EL (cell line): ENCODE results near the gene CDC42BPA.

Experiments used
- DNase-seq: peaks from one replicate; pipeline ENCODE4 v3.0.0-alpha.2; 2016

The CDC42BPA gene

GRCh38 chr1:227333423-227333822, 15.1 kb upstream of the CDC42BPA start:
- DNase-seq, result peak; percentile 73

- no peak for DNase-seq
These were observed 12.2 kb upstream of the CDC42BPA start for GRCh38 chr1:227330279-227331076.

GRCh38 chr1:227328405-227329019, 10.2 kb upstream of the CDC42BPA start:
- DNase-seq, result no peak

- DNase-seq, result no peak
These were observed 6.9 kb upstream of the CDC42BPA start for GRCh38 chr1:227325156-227325555.

- no peak for DNase-seq
These were observed 5.6 kb upstream of the CDC42BPA start for GRCh38 chr1:227323967-227324268.

- no peak for DNase-seq
These were observed 5.1 kb upstream of the CDC42BPA start for GRCh38 chr1:227323171-227323966.

- DNase-seq, result no peak
These were observed 4.1 kb upstream of the CDC42BPA start for GRCh38 chr1:227322376-227322775.

GRCh38 chr1:227321035-227321434, 2.7 kb upstream of the CDC42BPA start:
- no peak for DNase-seq

- DNase-seq, result no peak
These were observed 2.2 kb upstream of the CDC42BPA start for GRCh38 chr1:227320476-227320875.

GRCh38 chr1:227318853-227319607, 738 bp upstream of the CDC42BPA start:
- peak; percentile 63 for DNase-seq

GRCh38 chr1:227317523-227318015, 723 bp downstream of the CDC42BPA start:
- peak; percentile 68 for DNase-seq

- DNase-seq, result peak; percentile 48
These were observed 1.3 kb downstream of the CDC42BPA start for GRCh38 chr1:227317011-227317451.

- DNase-seq, result no peak
These were observed 1.8 kb downstream of the CDC42BPA start for GRCh38 chr1:227316456-227316855.

- peak; percentile 74 for DNase-seq
These were observed 2.5 kb downstream of the CDC42BPA start for GRCh38 chr1:227315629-227316346.

- no peak for DNase-seq
These were observed 4.1 kb downstream of the CDC42BPA start for GRCh38 chr1:227314014-227314848.

GRCh38 chr1:227312361-227313025, 5.8 kb downstream of the CDC42BPA start:
- DNase-seq, result peak; percentile 44

- DNase-seq, result no peak
These were observed 6.8 kb downstream of the CDC42BPA start for GRCh38 chr1:227311389-227312001.

- no peak for DNase-seq
These were observed 9.6 kb downstream of the CDC42BPA start for GRCh38 chr1:227308367-227309336.

- DNase-seq, result no peak
These were observed 11.6 kb downstream of the CDC42BPA start for GRCh38 chr1:227306689-227307088.
